Measurements from ENCODE around the gene PAIP2.
"Not testable (repeated sequence)": the region's sequence is repeated elsewhere in the genome, so short reads cannot be mapped to it uniquely, and the experiment has no call there.

PAIP2 gene

GRCh38 chr5:139335811-139336210 lies 5.8 kb upstream of the PAIP2 start:
- no peak for DNase-seq

GRCh38 chr5:139340051-139340450 lies 1.6 kb upstream of the PAIP2 start:
- no peak for DNase-seq

- DNase-seq, result no peak
These were observed 416 bp upstream of the PAIP2 start for GRCh38 chr5:139341187-139341688.

- DNase-seq, result no peak
These were observed 719 bp downstream of the PAIP2 start for GRCh38 chr5:139342423-139342723.

GRCh38 chr5:139343476-139343875 lies 1.8 kb downstream of the PAIP2 start:
- DNase-seq, result no peak

- DNase-seq, result no peak
These were observed 2.5 kb downstream of the PAIP2 start for GRCh38 chr5:139344177-139344576.

GRCh38 chr5:139345442-139345841 lies 3.8 kb downstream of the PAIP2 start:
- DNase-seq, result not testable (repeated sequence)

- not testable (repeated sequence) for DNase-seq
These were observed 6.2 kb downstream of the PAIP2 start for GRCh38 chr5:139347863-139348262.

- no peak for DNase-seq
These were observed 12.5 kb downstream of the PAIP2 start for GRCh38 chr5:139354186-139354585.

- DNase-seq, result not testable (repeated sequence)
These were observed 14.2 kb downstream of the PAIP2 start for GRCh38 chr5:139355900-139356299.

- no peak for DNase-seq
These were observed 16.4 kb downstream of the PAIP2 start for GRCh38 chr5:139358064-139358463.

GRCh38 chr5:139360384-139360783 lies 18.7 kb downstream of the PAIP2 start:
- DNase-seq, result no peak

GRCh38 chr5:139361835-139362429 lies 20.3 kb downstream of the PAIP2 start:
- DNase-seq, result no peak

- DNase-seq, result no peak
These were observed 22.3 kb downstream of the PAIP2 start for GRCh38 chr5:139363937-139364336.

- DNase-seq, result no peak
These were observed 22.8 kb downstream of the PAIP2 start for GRCh38 chr5:139364466-139364865.

GRCh38 chr5:139368613-139369012 lies 27.0 kb downstream of the PAIP2 start:
- DNase-seq, result no peak

- no peak for DNase-seq
These were observed 27.5 kb downstream of the PAIP2 start for GRCh38 chr5:139369181-139369580.

- no peak for DNase-seq
These were observed 30.1 kb downstream of the PAIP2 start for GRCh38 chr5:139371482-139372435.

GRCh38 chr5:139374909-139375308 lies 33.3 kb downstream of the PAIP2 start:
- no peak for DNase-seq

GRCh38 chr5:139376364-139376763 lies 34.7 kb downstream of the PAIP2 start:
- no peak for DNase-seq

- DNase-seq, result no peak
These were observed 35.6 kb downstream of the PAIP2 start for GRCh38 chr5:139377226-139377625.

GRCh38 chr5:139378101-139378825 lies 36.6 kb downstream of the PAIP2 start:
- no peak for DNase-seq

- DNase-seq, result no peak
These were observed 37.3 kb downstream of the PAIP2 start for GRCh38 chr5:139378941-139379361.
